HL-60/S4 treated with retinoic acid at 250 ng/mL for 4 days and 3 days (cell line): ENCODE results near the gene TFIP11.

Experiments used
- in situ Hi-C: fragments of 300-500 bp; cut with MboI; formaldehyde crosslinking; loops from 2 replicates; pipeline ENCODE4 v1.7.0; 2022; ENCODE audit warnings: low sequenced_read_pairs

TFIP11 gene

DNA sequence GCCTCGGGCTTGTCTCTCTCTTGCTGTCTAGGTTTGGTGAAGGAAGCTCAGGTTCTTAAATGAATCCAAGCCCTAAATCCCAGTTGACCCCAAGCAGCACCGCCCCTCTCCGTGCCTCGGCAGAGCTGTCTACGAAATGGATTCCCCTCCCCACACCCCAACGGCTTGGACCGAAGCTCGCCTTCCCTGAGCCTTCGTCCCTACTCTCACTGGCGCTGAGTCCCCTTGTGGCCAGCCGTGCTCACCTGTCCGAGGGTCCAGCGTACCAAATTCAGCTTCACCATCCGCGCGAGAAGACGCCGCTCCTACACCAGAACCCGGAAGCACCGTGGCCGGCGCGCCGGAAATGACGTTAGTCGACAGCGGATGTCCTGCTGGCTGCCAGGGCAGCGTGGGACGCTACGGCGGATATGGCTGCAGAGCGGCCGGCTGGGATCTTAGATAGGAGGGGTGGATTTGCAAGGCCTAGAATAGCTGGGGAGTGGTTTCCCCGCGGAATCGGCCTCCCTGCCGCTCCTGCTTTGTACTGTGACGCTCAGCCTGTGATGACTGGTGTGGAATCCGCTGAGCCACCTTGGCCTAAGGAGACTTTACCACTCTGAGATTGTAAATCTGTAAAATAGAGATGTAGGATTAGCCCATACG, at the start of gene TFIP11:
TSS of gene TFIP11 (minus strand) at position 325 of the 645 bp plus-strand sequence. CDS start 2,201 bp downstream, outside the sequence.
- in situ Hi-C loops, result no loop called here

DNA sequence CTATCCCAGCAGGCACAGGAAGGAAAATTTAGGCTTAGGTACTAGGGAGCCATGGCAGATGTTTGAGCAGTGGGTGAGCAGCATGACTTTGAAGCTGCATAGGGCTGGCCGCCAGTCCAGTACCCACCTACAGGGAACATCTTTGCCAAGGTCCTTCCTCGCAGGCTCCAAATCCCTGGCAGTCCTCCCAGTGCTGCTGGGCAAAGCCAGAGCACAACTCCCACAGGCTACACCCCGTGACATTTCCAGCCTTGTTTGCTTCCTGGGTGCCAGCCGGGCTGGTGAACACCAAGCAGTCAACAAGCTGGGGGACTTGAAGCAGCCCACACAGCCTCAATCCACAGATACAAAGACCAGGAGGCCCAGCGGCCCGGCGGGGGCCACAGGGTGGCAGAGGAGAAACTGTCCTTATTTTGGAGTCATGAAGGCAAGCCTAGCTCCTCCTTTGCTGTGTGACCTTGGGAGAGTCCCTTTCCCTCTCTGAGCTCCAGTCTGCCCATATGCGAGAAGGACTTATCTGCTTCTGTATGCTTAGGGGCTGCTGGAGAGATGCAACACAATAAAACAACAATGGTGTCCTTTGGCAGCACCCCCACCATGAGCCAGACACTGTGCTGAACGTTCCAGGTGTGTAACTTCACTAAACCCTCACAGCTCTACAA, 49.6 kb upstream of the TFIP11 start:
- in situ Hi-C loops, result no loop called here

DNA sequence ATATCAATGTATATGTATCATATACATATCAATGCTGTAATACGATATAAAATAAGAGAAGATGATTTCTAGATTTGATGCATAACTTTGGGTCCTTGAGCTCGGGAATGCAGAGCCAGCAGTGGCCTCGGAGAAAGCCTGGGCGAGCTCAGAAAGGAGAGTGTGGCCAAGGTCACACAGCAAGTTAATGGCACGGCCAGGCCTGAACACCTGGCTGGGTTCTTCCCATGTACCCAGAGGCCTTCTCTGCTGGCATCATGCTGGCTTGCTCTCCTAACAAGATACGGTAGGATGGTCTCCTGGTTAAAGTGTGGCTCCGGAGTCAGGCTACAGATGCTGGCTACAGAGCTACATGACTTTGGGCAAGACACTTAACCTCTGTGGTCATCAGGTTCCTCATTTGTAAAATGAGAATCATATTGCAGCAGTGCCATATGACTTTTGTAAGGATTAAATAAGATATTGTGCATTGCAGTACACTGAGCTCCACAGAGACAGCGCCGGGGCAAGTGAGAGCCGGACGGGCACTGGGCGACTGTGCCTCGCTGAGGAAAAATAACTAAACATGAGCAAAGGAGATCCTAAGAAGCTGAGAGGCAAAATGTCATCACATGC, 47.8 kb upstream of the TFIP11 start:
- in situ Hi-C loops, result no loop called here

DNA sequence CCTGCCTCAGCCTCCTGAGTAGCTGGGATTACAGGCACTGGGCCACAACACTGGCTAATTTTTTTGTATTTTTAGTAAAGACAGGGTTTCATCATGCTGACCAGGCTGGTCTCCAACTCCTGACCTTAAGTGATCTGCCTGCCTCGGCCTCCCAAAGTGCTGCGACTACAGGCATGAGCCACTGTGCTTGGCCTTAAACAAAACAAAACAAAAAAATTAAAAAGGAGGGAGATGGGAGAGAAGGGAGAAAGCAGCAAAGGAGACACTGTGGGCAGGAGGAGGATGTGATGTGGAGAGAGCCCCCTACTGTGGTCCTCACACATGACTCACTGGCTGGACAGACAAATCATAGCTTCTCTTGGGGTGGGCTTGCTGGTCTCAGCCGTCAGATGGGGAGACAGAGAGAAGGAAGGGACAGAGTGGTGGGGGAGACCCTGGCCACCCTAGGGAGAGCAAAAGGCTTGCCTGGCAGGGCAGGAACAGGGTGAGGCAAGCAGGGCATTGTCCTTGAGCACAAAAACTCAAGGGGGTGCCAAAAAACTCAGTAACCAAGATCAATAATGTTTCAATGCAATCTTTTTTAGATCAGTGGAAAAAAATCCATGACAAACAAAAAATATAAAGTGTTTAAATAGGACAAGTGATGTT, 46.1 kb upstream of the TFIP11 start:
- in situ Hi-C loops, result no loop called here

DNA sequence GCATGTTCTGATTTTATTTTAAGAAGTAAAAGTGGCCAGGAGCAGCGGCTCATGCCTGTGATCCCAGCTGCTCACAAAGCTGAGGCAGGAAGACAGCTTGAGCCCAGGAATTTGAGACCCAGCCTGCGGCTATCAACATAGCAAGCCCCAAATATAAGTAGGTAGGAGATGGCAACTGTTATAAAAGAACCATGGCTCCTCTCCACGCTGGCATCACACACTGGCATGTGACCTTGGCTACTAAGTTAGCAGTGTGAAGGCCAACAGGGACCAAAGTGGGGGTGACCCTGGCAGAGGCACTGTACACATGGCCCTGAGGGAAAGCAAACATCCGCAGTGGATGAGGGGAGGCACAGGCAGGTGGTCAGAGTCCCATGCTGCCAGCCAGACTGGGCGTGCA, 44.6 kb upstream of the TFIP11 start:
- in situ Hi-C loops, result no loop called here

DNA sequence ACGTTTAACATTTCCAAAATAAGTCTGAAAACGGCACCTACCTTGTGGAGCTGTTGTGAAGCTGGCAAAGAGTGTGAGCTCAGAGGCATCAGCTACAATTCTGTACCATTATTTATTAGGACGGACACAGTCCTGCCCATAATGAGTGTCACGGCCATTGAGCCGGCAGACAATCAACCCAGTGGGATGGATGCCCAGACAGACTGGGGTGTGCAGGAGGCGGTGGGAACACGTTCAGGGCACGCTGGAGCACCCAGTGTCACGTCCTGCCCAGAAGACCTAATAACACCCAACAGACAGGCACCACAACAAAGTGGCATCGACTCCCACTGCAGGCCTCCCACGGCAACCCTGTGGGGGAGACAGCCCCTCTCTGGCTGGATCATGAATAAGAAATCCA, 43.2 kb upstream of the TFIP11 start:
- in situ Hi-C loops, result no loop called here

DNA sequence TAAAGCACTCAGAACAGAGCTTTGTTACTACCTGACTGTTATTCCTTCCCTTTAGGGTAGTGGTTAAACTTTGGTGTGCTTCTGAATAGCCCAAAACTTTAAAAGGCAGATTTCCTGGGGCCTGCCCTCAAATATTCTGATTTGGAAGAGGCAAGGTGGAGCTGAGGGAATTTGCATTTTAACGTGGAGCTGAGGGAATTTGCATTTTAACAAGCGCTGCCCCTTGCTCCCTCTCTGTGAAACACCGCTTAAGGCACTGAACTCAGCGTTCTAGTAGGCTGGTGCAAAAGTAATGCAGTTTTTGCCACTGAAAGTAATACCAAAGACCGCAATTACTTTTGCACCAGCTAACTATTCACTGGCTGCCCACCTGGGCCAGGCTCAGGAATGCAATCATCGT, 42.7 kb upstream of the TFIP11 start:
- in situ Hi-C loops, result no loop called here

DNA sequence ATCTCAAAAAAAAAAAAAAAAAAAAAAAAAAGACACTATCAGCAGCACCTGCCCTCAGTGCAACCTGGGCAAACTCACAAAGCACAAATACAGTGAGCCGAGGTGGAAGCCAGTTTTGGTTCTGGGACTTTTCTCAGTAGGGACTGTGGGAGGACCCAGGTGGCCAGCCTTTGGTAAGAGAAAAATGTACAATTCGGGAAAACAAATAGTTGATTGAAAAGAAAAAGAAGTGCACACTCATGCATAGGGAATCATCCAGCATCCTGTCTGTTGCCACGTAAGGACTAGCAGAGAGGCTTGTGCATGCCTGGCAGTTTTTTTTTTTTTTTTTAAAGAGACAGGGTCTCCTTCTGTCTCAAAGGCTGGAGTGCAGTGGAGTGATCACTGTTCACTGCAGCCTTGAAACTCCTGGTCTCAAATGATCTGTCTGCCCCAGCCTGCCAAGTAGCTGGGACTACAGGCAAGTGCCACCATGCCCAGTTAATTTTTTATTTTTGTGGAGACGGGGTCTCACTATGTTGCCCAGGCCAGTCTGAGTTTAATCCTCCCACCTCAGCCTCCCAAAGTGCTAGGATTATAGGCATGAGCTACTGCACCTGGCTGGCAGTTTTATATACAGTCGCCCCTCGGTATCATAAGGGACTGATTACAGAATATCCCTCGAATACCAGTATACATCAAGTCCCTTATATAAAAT, 40.9 kb upstream of the TFIP11 start:
- in situ Hi-C loops, result no loop called here

DNA sequence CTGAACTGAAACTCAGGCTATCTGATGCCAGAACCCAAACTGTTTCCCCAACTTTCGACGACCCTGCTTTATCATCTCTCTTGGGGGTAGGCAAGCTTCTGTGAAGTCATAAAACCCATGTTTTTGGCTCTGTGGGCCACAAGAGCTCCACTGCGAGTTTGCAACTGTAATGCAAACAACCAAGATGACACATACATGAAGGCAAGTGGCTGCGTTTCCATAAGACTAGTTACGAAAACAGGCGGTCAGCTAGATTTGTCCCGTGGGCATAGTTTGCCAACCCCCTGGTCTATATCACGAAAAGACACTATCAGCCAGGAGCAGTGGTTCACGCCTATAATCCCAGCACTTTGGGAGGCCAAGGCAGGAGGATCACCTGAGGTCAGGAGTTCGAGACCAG, 40.2 kb upstream of the TFIP11 start:
- in situ Hi-C loops, result no loop called here

DNA sequence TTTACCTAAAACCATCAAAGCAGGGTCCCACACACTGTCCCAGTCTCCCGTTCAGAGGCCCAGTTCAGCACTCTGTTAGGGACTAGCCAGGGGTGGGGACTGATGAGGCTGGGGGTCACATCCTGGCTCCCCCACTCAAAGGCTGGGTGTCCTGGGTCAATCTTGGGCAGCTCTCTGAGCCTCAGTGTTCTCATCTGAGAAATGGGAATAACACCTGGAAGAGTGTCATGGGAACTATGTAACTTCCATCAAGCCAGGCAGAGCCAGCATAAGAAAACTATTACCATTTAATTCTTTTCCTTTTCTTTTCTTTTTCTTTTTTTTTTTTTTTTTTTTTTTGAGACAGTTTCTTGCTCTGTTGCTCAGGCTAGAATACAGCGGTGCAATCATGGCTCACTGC, 39.3 kb upstream of the TFIP11 start:
- in situ Hi-C loops, result no loop called here

DNA sequence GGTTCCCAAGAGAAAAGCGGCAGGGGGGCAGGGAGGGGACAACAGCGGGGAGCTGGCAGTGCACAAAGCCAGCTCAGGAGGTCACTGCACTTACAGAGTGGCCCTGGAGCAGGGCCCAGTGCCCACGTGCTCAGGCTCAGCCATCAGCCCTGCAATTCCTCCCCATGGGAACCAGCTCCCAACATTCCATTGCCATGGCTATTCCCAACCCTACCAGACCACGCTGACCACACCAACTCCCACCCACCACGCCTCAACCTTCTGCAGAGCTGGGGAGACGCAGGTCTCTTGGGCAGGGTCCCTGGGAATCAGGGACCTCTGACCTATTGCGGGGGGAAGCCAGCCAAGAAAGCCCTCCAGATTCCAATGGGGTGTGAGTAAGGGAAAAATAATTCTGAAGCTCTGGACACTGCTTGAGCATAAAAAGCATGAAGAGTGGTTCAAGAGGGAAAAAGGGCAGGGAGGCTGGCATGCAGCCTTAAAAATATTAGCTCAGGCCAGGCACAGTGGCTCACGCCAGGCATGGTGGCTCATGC, 38.3 kb upstream of the TFIP11 start:
- in situ Hi-C loops, result no loop called here

DNA sequence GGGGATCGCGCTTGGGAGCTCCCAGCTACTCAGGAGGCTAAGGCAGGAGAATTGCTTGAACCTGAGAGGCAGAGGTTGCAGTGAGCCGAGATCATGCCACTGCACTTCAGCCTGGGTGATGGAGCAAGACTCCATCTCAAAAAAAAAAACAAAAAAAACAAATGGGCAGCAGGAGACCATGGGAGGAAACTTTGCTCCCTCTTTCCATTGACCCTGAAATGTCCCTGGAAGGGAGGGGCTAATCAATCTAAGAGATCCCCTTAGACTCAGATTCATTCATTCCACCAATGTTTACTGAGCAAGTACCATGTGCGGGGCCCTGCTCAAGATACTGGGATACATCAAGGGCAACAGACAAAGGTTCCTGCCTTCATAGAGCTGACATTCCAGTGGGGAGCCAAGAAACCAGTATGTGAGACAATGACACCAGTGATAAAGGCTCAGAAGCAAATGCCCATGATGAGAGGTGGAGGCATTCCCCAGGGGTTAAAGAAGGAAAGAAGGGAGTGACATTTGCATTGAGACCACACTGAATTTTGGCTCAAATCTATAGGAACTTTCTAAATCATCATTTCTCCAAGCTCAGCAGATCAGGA, 37.7 kb upstream of the TFIP11 start:
- in situ Hi-C loops, result no loop called here

DNA sequence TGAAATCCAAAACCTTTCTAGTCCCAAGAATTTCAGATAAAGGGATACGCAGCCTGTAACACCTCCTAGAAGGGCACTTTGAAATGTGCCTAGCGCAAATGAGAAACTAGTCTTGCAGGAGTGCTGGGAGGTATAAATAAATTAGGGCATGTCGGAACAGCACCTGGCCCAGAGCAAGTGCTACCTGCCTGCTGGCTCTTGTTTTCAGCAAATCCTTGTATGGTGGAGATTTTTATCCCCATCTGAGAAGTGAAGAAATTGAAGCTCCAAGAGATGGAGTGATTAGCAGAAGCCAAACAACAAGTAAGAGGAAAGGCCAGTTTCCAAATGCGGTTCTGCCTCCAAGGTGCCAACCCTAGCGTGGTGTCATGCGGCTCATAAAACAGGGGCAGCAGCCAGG, 36.7 kb upstream of the TFIP11 start:
- in situ Hi-C loops, result no loop called here

DNA sequence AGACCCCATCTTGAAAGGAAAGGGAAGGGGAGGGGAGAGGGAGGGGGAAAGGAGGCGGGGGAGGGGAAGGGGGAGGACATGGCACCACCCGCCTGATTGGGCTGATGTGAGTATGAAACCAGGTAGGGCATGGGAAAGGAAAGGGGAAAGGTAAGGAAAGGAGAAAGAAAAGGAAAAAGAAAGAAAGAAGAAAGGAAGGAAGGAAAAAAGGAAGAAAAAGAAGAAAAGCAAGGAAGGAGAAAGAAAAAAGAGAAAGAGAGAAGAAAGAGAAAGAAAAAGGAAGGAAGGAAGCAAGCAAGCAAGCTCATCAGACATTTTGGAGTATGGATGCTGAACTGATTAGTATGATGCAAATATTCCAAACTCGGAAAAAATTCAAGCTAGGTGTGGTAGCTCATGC, 36.0 kb upstream of the TFIP11 start:
- in situ Hi-C loops, result no loop called here

DNA sequence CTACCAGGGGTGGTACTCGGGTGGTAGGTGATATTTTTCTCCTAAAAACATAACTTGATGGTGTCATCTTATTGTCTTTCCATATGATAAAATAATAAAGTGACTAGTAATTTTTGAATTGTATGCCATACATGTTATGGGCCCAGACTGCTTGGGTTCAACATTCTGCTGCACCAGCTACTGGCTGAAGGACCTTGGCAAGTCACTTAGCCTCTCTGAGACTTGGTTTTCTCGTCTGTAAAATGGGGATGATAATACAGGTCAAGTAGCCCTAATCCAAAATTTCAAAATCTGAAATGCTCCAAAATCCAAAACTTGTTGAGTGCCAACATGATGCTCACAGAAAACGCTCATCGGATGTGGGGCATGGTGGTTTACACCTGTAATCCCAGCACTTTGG, 35.6 kb upstream of the TFIP11 start:
- in situ Hi-C loops, result no loop called here

DNA sequence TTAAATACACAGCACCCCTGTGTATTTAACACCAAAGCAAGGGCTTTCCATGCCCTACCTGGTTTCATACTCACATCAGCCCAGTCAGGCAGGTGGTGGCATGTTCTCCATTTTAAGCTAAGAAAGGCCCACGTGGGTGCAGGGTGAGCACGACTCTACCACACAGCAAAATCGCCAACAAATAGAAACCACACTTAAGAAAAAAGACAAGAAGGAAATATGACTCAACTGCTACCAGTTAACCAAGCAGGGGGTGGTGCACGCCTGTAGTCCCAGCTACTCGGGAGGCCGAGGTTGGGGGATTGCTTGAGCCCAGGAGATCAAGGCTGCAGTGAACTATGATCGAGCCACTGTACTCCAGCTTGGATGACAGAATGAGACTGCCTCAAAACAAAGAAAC, 35.2 kb upstream of the TFIP11 start:
- in situ Hi-C loops, result no loop called here

DNA sequence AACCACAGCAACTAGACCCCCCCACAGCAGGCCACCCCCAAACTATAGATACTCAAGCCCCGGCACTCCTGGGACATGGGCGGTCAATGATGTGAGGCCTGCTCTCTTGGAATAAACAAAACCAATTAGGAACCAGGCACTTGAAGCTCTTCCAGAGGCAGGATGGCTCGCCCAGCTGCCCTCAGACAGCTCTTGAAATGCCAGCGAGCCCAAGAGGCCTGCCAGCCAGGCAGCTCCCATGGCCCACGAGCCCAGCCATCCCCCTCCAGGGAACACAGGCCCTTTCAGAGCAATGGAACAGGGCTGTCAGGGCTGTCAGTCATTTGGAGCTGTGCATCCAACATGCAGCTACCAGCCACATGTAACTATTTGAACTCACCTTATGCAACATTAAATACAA, 34.0 kb upstream of the TFIP11 start:
- in situ Hi-C loops, result no loop called here

DNA sequence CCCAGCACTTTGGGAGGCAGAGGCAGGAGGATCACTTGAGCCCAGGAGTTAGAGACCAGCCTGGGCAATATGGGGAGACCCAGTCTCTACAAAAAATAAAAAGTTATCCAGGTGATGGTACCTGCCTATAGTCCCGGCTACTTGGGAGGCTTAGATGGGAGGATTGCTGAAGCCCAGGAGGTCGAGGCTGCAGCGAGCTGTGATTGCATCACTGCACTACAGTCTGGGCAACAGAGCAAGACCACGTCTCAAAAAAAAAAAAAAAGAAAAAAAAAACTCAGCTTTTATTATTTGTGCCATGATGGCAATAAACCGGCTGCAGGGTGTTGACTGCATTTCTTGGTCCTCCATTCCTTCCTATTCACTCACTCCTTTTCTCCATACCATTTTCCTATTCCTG, 33.6 kb upstream of the TFIP11 start:
- in situ Hi-C loops, result no loop called here

DNA sequence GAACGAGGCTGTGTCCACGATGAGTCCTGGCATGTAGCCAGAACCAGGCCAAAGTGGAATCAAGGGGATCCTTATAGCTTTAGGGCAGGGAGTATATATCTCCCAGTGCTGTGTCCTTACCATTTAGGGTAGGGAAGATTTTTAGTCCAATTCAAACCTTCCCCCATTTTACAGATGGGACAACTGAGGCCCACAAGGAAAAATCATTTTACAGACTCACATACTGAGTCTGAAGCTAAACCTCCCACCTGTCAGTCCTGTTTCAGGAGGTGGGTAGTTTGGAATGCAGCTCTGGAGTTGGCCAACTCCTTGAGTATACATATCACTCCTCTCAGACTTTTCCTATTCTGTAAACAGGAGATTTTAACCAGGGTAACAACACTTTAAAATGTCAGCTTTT, 33.1 kb upstream of the TFIP11 start:
- in situ Hi-C loops, result no loop called here

DNA sequence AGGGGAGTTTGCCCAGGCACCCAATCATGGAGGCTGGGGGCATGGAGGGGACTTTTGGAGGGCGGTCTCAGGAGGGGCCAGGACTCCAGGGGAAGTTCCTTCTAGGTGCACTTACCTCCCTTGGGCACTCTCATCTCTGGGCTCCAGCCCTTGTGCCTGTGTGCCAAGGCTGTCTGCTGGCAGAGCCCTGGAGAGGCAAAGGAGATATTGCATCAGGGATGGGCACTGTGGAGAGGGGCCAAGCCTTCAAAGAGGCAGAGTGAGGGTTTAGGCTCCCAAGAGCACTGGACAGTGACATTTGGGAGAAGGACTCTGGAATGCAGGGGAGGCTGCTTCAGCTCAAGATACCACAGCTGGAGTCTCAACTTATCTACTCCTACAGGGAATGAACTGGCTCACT, 32.2 kb upstream of the TFIP11 start:
- in situ Hi-C loops, result no loop called here

DNA sequence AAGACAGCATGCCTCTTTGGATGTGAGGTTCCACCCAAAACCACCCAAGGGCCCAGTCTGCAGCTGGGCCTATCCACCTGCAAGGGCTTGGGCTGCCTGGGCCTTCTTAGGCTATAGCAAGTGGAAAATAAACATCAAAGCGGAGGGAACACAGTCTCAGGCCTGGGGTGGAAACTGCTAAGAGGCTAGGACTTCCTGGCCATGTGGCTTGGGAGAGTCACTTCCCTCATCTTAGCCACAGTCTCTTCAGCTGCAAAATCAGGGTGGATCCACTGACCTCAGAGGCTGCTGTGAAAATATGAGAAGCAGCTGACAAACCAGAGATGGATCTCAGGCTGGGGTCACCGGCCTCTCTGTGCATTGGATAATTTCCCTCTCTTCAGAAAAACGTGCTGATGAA, 30.6 kb upstream of the TFIP11 start:
- in situ Hi-C loops, result no loop called here
